Astrocyte (in vitro differentiated cells and primary cell): Measurements from ENCODE around the gene HCN3. TPM values are rescaled to one million over a fixed set of nuclear protein-coding genes. Genes with fewer than 3 reads are reported as not detected.
"Not testable (repeated sequence)": the region's sequence is repeated elsewhere in the genome, so short reads cannot be mapped to it uniquely, and the experiment has no call there.

ENCODE experiments used
- DNase-seq: peaks from one replicate; pipeline ENCODE4 v3.0.0-alpha.2; 2010; ENCODE audit warnings: low read depth
- FAIRE-seq: peaks from 2 replicates; lab custom pipeline; 2011; peaks lifted over from hg19 to GRCh38; lab: Jason Lieb, UNC
- H2AFZ ChIP-seq: 2 replicates; pipeline ENCODE4 v1.6.0; 2012; ENCODE audit warnings: low read depth, low read length, inconsistent platforms
- H3K27ac ChIP-seq: 2 replicates; pipeline ENCODE4 v1.5.1; 2011; ENCODE audit warnings: low read depth, low read length, inconsistent platforms
- H3K27me3 ChIP-seq: 2 replicates; pipeline ENCODE4 v1.6.0; 2011; ENCODE audit warnings: low read length, inconsistent platforms; ENCODE audit not compliant: insufficient read depth
- H3K36me3 ChIP-seq: 2 replicates; pipeline ENCODE4 v1.5.1; 2011; ENCODE audit warnings: low read length, inconsistent platforms; ENCODE audit not compliant: insufficient read depth
- H3K4me1 ChIP-seq: 2 replicates; pipeline ENCODE4 v1.5.1; 2011; ENCODE audit warnings: low read length, inconsistent platforms; ENCODE audit not compliant: insufficient read depth
- H3K4me2 ChIP-seq: 2 replicates; pipeline ENCODE4 v1.6.0; 2012; ENCODE audit warnings: low read length, inconsistent platforms
- H3K4me3 ChIP-seq: 2 replicates; pipeline ENCODE4 v1.5.1; 2011; ENCODE audit warnings: low read depth, mild to moderate bottlenecking, low read length, inconsistent platforms; ENCODE audit not compliant: insufficient read depth
- H3K79me2 ChIP-seq: 2 replicates; pipeline ENCODE4 v1.6.0; 2012; ENCODE audit warnings: mild to moderate bottlenecking, low read length, inconsistent platforms; ENCODE audit not compliant: insufficient read depth
- H3K9ac ChIP-seq: 2 replicates; pipeline ENCODE4 v1.6.0; 2012; ENCODE audit warnings: mild to moderate bottlenecking, low read length, inconsistent platforms
- H3K9me3 ChIP-seq: 2 replicates; pipeline ENCODE4 v1.5.1; 2012; ENCODE audit warnings: low read depth, mild to moderate bottlenecking, low read length, inconsistent platforms; ENCODE audit not compliant: insufficient read depth
- H4K20me1 ChIP-seq: 2 replicates; pipeline ENCODE4 v1.6.0; 2012; ENCODE audit warnings: low read length, inconsistent platforms; ENCODE audit not compliant: insufficient read depth
- H3K27ac Mint-ChIP-seq: one replicate; pipeline ENCODE4 v1.8.0; 2021; ENCODE audit warnings: mild to moderate bottlenecking, mixed read lengths; ENCODE audit not compliant: unreplicated experiment
- H3K27me3 Mint-ChIP-seq: one replicate; pipeline ENCODE4 v1.8.0; 2021; ENCODE audit warnings: low read depth, mixed read lengths; ENCODE audit not compliant: unreplicated experiment
- H3K36me3 Mint-ChIP-seq: one replicate; pipeline ENCODE4 v1.8.0; 2021; ENCODE audit warnings: low read depth, mixed read lengths; ENCODE audit not compliant: unreplicated experiment
- H3K4me1 Mint-ChIP-seq: one replicate; pipeline ENCODE4 v1.8.0; 2021; ENCODE audit warnings: low read depth, mixed read lengths; ENCODE audit not compliant: unreplicated experiment
- H3K4me3 Mint-ChIP-seq: one replicate; pipeline ENCODE4 v1.8.0; 2021; ENCODE audit warnings: mild to moderate bottlenecking, moderate library complexity, mixed read lengths; ENCODE audit not compliant: unreplicated experiment
- H3K9me3 Mint-ChIP-seq: one replicate; pipeline ENCODE4 v1.8.0; 2021; ENCODE audit warnings: mild to moderate bottlenecking, mixed read lengths; ENCODE audit not compliant: unreplicated experiment
- EZH2 ChIP-seq: IDR thresholded peaks from 2 replicates; pipeline ENCODE4 v1.6.1; 2012; ENCODE audit warnings: mild to moderate bottlenecking, low read length, inconsistent platforms; ENCODE audit not compliant: insufficient read depth
- total RNA-seq: library from RNA; stranded (reverse); gene quantifications from 2 replicates; pipeline ENCODE4 v1.2.1, GENCODE V29; 2021
- TF ChIP-seq, protein P1 (sequence below): IDR thresholded peaks from 2 replicates; pipeline ENCODE4 v1.5.1; 2011; ENCODE audit warnings: low read depth, mild to moderate bottlenecking, inconsistent platforms, low read length, moderate library complexity; ENCODE audit not compliant: insufficient read depth

HCN3 gene
- total RNA-seq, 1 donor from 2014 or later: 3.6 TPM

DNA sequence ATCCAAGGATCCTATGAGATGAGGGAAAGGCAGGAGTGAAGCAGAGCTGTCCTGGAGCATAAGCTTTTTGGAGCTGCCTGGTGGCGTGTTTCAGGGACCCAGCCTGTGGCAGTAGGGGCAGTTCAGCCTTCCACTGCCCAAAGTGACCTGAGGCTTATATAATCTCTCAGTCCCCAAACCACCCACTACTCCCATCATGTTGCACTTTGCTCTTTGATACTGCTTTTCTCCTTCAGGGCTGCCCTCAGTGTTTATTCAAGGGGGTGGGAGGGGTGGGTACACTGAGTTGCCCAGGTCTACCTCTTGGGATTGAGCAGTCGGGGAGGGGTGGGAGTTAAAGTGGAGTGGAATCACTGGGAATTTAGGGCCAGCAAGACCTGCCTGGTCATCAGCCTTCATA is 9.3 kb downstream of the HCN3 start:
- no peak overlapping the region for H3K9ac ChIP-seq
- Mint-ChIP-seq H3K36me3 (peaks cover 9% of the 10 kb centered on the region), H3K9me3 (peaks cover 2% of the 10 kb centered on the region), H3K27ac (no peak overlapping the region), H3K4me3 (no peak overlapping the region), H3K27me3 (peaks cover 21% of the 10 kb centered on the region), H3K4me1 (no peaks in the 10 kb centered on the region)
- no peaks in the 10 kb centered on the region for H3K27me3 ChIP-seq
- no peak overlapping the region for H3K4me2 ChIP-seq
- no peak overlapping the region for H3K4me3 ChIP-seq
- H3K27ac ChIP-seq: no peak overlapping the region
- H3K79me2 ChIP-seq: no peaks in the 10 kb centered on the region
- no peak overlapping the region for H2AFZ ChIP-seq
- no peaks in the 10 kb centered on the region for H3K36me3 ChIP-seq
- TF ChIP-seq, protein P1, sequence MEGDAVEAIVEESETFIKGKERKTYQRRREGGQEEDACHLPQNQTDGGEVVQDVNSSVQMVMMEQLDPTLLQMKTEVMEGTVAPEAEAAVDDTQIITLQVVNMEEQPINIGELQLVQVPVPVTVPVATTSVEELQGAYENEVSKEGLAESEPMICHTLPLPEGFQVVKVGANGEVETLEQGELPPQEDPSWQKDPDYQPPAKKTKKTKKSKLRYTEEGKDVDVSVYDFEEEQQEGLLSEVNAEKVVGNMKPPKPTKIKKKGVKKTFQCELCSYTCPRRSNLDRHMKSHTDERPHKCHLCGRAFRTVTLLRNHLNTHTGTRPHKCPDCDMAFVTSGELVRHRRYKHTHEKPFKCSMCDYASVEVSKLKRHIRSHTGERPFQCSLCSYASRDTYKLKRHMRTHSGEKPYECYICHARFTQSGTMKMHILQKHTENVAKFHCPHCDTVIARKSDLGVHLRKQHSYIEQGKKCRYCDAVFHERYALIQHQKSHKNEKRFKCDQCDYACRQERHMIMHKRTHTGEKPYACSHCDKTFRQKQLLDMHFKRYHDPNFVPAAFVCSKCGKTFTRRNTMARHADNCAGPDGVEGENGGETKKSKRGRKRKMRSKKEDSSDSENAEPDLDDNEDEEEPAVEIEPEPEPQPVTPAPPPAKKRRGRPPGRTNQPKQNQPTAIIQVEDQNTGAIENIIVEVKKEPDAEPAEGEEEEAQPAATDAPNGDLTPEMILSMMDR: no peak
- TF ChIP-seq EZH2: no peak
- no peaks in the 10 kb centered on the region for H3K9me3 ChIP-seq
- no peak for FAIRE-seq
- no peaks in the 10 kb centered on the region for H4K20me1 ChIP-seq
- no peak for DNase-seq
- H3K4me1 ChIP-seq: no peaks in the 10 kb centered on the region

DNA sequence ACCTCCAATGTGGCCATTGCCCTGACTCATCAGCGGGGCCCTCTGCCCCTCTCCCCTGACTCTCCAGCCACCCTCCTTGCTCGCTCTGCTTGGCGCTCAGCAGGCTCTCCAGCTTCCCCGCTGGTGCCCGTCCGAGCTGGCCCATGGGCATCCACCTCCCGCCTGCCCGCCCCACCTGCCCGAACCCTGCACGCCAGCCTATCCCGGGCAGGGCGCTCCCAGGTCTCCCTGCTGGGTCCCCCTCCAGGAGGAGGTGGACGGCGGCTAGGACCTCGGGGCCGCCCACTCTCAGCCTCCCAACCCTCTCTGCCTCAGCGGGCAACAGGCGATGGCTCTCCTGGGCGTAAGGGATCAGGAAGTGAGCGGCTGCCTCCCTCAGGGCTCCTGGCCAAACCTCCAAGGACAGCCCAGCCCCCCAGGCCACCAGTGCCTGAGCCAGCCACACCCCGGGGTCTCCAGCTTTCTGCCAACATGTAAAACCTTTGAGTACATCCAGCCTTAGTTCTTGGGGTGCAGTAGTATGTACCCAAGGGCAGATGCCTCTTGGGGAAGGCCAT is 10.8 kb downstream of the HCN3 start:
- Histone ChIP-seq H3K9me3 (no peaks in the 10 kb centered on the region), H3K4me2 (no peak overlapping the region), H2AFZ (no peak overlapping the region), H3K9ac (no peak overlapping the region), H3K36me3 (no peaks in the 10 kb centered on the region), H3K4me3 (no peak overlapping the region), H4K20me1 (no peaks in the 10 kb centered on the region), H3K79me2 (no peaks in the 10 kb centered on the region), H3K4me1 (no peaks in the 10 kb centered on the region), H3K27ac (no peak overlapping the region), H3K27me3 (peaks cover 2% of the 10 kb centered on the region)
- H3K36me3 Mint-ChIP-seq: peaks cover 9% of the 10 kb centered on the region
- no peak for DNase-seq
- FAIRE-seq: no peak
- H3K27ac Mint-ChIP-seq: no peak overlapping the region
- no peaks in the 10 kb centered on the region for H3K4me1 Mint-ChIP-seq
- TF ChIP-seq EZH2: no peak
- TF ChIP-seq, protein P1: no peak
- H3K4me3 Mint-ChIP-seq: no peak overlapping the region
- H3K9me3 Mint-ChIP-seq: peaks cover 2% of the 10 kb centered on the region
- peaks cover 26% of the 10 kb centered on the region for H3K27me3 Mint-ChIP-seq

DNA sequence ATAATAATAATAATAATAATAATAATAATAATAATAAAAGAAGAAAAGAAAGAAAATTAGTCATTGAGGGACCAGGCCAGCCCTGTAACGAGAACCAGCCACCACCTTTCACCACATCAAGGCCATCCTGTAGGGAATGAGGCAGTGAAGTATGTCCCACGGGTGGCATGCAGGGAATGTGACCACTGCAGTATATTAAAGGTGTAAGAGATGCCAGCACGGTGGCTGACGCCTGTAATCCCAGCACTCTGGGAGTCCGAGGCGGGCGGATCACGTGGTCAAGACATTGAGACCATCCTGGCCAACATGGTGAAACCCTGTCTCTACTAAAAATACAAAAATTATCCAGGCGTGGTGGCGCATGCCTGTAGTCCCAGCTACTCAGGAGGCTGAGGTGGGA is 13.7 kb downstream of the HCN3 start:
- H2AFZ ChIP-seq, H3K4me3 ChIP-seq, H3K4me1 ChIP-seq, H3K4me2 ChIP-seq, H3K9ac ChIP-seq, DNase-seq, H3K4me1 Mint-ChIP-seq, H3K9me3 Mint-ChIP-seq, H4K20me1 ChIP-seq, H3K27ac Mint-ChIP-seq, H3K79me2 ChIP-seq, H3K4me3 Mint-ChIP-seq, H3K27ac ChIP-seq, H3K36me3 ChIP-seq, H3K9me3 ChIP-seq, FAIRE-seq: not testable (repeated sequence)
- peaks cover 26% of the 10 kb centered on the region for H3K27me3 ChIP-seq
- H3K36me3 Mint-ChIP-seq: peaks cover 10% of the 10 kb centered on the region
- H3K27me3 Mint-ChIP-seq: peaks cover 50% of the 10 kb centered on the region
